Loucy (cell line): ENCODE measurements around the gene RAB27A.

Source experiments
- EZH2phosphoT487 ChIP-seq: fragments of 200-600 bp; IDR thresholded peaks from 2 replicates; pipeline ENCODE4 v1.6.1; 2018; ENCODE audit warnings: antibody characterized with exemption, mild to moderate bottlenecking, moderate library complexity, borderline replicate concordance
- TF ChIP-seq, protein P1 (sequence below): fragments of 200-600 bp; sonication (generic); conservative IDR thresholded peaks from 2 replicates; pipeline ENCODE4 v1.5.1; 2014; ENCODE audit warnings: mild to moderate bottlenecking, antibody characterized with exemption, low read length

DNA sequence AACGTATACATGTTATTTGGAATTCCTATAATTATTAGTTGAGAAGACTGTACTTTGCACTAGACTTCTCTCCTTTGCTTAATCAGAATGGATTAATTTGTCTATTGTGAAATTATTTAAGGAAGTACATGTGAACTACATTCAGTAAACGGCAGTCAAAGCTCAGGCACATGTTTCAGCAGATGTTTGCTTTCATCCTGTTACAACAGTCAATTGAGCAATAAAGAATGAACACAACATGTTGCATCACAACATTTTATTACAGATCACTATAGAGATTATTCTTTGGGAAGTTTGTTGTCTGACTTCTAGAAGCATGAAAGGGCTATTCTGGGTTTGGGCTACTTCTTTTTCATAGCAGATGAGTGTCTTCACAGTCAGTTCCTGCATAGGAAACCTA lies 39.2 kb downstream of the RAB27A start:
- TF ChIP-seq, protein P1, sequence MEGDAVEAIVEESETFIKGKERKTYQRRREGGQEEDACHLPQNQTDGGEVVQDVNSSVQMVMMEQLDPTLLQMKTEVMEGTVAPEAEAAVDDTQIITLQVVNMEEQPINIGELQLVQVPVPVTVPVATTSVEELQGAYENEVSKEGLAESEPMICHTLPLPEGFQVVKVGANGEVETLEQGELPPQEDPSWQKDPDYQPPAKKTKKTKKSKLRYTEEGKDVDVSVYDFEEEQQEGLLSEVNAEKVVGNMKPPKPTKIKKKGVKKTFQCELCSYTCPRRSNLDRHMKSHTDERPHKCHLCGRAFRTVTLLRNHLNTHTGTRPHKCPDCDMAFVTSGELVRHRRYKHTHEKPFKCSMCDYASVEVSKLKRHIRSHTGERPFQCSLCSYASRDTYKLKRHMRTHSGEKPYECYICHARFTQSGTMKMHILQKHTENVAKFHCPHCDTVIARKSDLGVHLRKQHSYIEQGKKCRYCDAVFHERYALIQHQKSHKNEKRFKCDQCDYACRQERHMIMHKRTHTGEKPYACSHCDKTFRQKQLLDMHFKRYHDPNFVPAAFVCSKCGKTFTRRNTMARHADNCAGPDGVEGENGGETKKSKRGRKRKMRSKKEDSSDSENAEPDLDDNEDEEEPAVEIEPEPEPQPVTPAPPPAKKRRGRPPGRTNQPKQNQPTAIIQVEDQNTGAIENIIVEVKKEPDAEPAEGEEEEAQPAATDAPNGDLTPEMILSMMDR = no peak
- TF ChIP-seq EZH2phosphoT487 = no peak
